Measurements from ENCODE around the gene PRR12.

PRR12 gene

GRCh38 chr19:49669516-49669915 lies 78.5 kb downstream of the PRR12 start:
- no peak for DNase-seq

GRCh38 chr19:49672131-49672919 lies 81.3 kb downstream of the PRR12 start:
- DNase-seq: peak; percentile 73 to 80

Data from NCI-H1930 (cell line).